K562 (cell line): ENCODE results near the gene RNF144A. TPM values are rescaled to one million over a fixed set of nuclear protein-coding genes. Genes with fewer than 3 reads are reported as not detected.

ENCODE experiments used
- ATAC-seq: fragments of 200-7000 bp; cut with Tn5 transposase; 3 replicates; pipeline ENCODE4 v1.9.1; 2020; ENCODE audit warnings: moderate library complexity
- BruUV-seq: library from RNA; stranded (reverse); fragments of 400-500 nt; replicated peaks from 2 replicates; lab custom pipeline; 2021; lab: Mats Ljungman, UMichigan
- CTCF ChIA-PET: fragments of 300-600 bp; formaldehyde crosslinking; extraction: SDS; loops from one replicate; lab custom pipeline; 2021; ENCODE audit warnings: low intra/inter-chr PET ratio; lab: Yijun Ruan, JAX
- POLR2A ChIA-PET: fragments of 300-600, 350-650 bp; sonication (Branson Sonifier 250); formaldehyde crosslinking; extraction: SDS; loops from one replicate; lab custom pipeline; 2021; ENCODE audit warnings: antibody characterized with exemption, inconsistent platforms; lab: Yijun Ruan, JAX
- DNase-seq, 4 experiments: peaks; one replicate each; pipeline versions ENCODE4 v3.0.0 to v3.0.0-alpha.2; 2011 to 2018; ENCODE audit warnings: low spot score in 3 of 4, mixed read lengths in 3 of 4; ENCODE audit errors: extremely low read depth in 1 of 4
- FAIRE-seq: peaks from 2 replicates; lab custom pipeline; 2011; peaks lifted over from hg19 to GRCh38; lab: Jason Lieb, UNC
- H2AFZ ChIP-seq: 2 replicates; pipeline ENCODE4 v1.6.0; 2011; ENCODE audit warnings: low read depth, low read length, control low read depth, inconsistent platforms
- H3K27ac ChIP-seq: fragments of 200-600 bp; 3 replicates; pipeline ENCODE4 v1.8.0; 2011; ENCODE audit warnings: low read depth, mild to moderate bottlenecking, control low read depth, inconsistent platforms, low read length, moderate library complexity, mixed read lengths; ENCODE audit errors: extremely low read depth
- H3K27me3 ChIP-seq, 2 experiments: fragments of 300-600 bp in 1 of 2; 2 replicates in 1 of 2; 3 replicates in 1 of 2; pipeline versions ENCODE4 v1.6.0 to v1.8.0; 2011; ENCODE audit warnings: inconsistent platforms in 2 of 2, low read length in 2 of 2, mild to moderate bottlenecking in 1 of 2, mixed read lengths in 1 of 2, moderate library complexity in 1 of 2; ENCODE audit not compliant: control insufficient read depth in 2 of 2, insufficient read depth in 2 of 2
- H3K36me3 ChIP-seq: fragments of 300-600 bp; 3 replicates; pipeline ENCODE4 v1.8.0; 2011; ENCODE audit warnings: mild to moderate bottlenecking, low read length, inconsistent platforms; ENCODE audit not compliant: control insufficient read depth, insufficient read depth
- H3K4me1 ChIP-seq, 2 experiments: fragments of 200-600 bp in 1 of 2; replicated peaks in 1 of 2; 2 replicates in 1 of 2; 3 replicates in 1 of 2; pipeline versions ENCODE4 v1.5.1 to v1.8.0; 2011; ENCODE audit warnings: inconsistent platforms in 2 of 2, low read length in 2 of 2, mild to moderate bottlenecking in 1 of 2, mixed read lengths in 1 of 2, moderate library complexity in 1 of 2; ENCODE audit not compliant: control insufficient read depth in 2 of 2, insufficient read depth in 2 of 2
- H3K4me2 ChIP-seq: 2 replicates; pipeline ENCODE4 v1.6.1; 2011; ENCODE audit warnings: low read length, control low read depth, inconsistent platforms, mixed read lengths; ENCODE audit not compliant: insufficient read depth
- H3K4me3 ChIP-seq: fragments of 200-600 bp; sonication (generic), shearing (Covaris generic); 2 replicates; pipeline ENCODE4 v1.5.1; 2016; ENCODE audit warnings: control low read depth, inconsistent platforms
- H3K79me2 ChIP-seq: fragments of 200-600 bp; 3 replicates; pipeline ENCODE4 v1.8.0; 2011; ENCODE audit warnings: low read length, inconsistent platforms; ENCODE audit not compliant: control insufficient read depth, insufficient read depth
- H3K9ac ChIP-seq, 2 experiments: 2 replicates each; pipeline versions ENCODE4 v1.6.0 to v1.6.1; 2011; ENCODE audit warnings: low read depth in 2 of 2, low read length in 2 of 2, control low read depth in 1 of 2, inconsistent platforms in 1 of 2, mild to moderate bottlenecking in 1 of 2, mixed read lengths in 1 of 2; ENCODE audit not compliant: insufficient read depth in 1 of 2
- H3K9me1 ChIP-seq: one replicate; pipeline ENCODE4 v1.6.0; 2011; ENCODE audit warnings: inconsistent platforms, mild to moderate bottlenecking, low read length, moderate library complexity; ENCODE audit not compliant: control insufficient read depth, insufficient read depth
- H3K9me3 ChIP-seq: replicated peaks from 2 replicates; pipeline ENCODE4 v1.5.1; 2011; ENCODE audit warnings: low read depth, low read length, inconsistent platforms; ENCODE audit not compliant: control insufficient read depth, insufficient read depth
- H4K20me1 ChIP-seq: replicated peaks from 2 replicates; pipeline ENCODE4 v1.6.1; 2011; ENCODE audit warnings: low read length, inconsistent platforms, mixed read lengths; ENCODE audit not compliant: control insufficient read depth, insufficient read depth
- CEBPZ ChIP-seq: fragments of 150-350 bp; IDR thresholded peaks from 2 replicates; pipeline ENCODE4 v1.6.1; 2014; ENCODE audit warnings: low read depth, mild to moderate bottlenecking, low read length, borderline replicate concordance
- RAD21 ChIP-seq, 2 experiments: fragments of 250-450 bp in 1 of 2; fragments of 450-650 bp in 1 of 2; sonication (Bioruptor Pico) in 1 of 2; formaldehyde crosslinking in 1 of 2; IDR thresholded peaks in 1 of 2; conservative IDR thresholded peaks in 1 of 2; 2 replicates each; pipeline versions ENCODE4 v1.4.0 to v1.8.0; 2020 to 2022; ENCODE audit warnings: mild to moderate bottlenecking in 2 of 2, moderate library complexity in 1 of 2
- ZBTB33 ChIP-seq: sonication (generic); formaldehyde crosslinking; IDR thresholded peaks from 2 replicates; pipeline ENCODE4 v1.8.1; 2023; ENCODE audit warnings: mild to moderate bottlenecking, missing genetic modification reagents
- WGBS: fragments of 100-300 bp; shearing (Covaris generic); methylation state at CpG from one replicate; pipeline ENCODE4 v1.1.6; 2016; ENCODE audit warnings: low coverage, mixed read lengths; ENCODE audit not compliant: insufficient coverage; ENCODE audit errors: missing lambda C conversion rate; 5-methylcytosine and 5-hydroxymethylcytosine counted together
- in situ Hi-C: fragments of 300-500 bp; cut with MboI; formaldehyde crosslinking; loops from 4 replicates; pipeline ENCODE4 v1.15.0; 2018; ENCODE audit warnings: inconsistent platforms, mixed read lengths
- intact Hi-C: fragments of 100-400 bp; cut with micrococcal nuclease; formaldehyde crosslinking; loops from 2 replicates; pipeline ENCODE4 v1.14.2; 2022
- polyA plus RNA-seq, 8 experiments: library from polyadenylated mRNA; depleted of rRNA in 4 of 8; stranded (reverse) in 5 of 8; unstranded in 3 of 8; fragments of >200 nt; fragmentation: Nextera tagmentation in 2 of 8; fragmentation: Illumina TruSeq in 1 of 8; extraction: Ambion mirVana in 2 of 8; extraction: Trizol in 1 of 8; gene quantifications; 2 replicates each; pipeline versions ENCODE4 v1.2.1 to v1.2.3, GENCODE V29; 2011 to 2014; ENCODE audit warnings: inconsistent platforms in 1 of 8, missing spikeins in 1 of 8
- total RNA-seq, 7 experiments: library from RNA; depleted of rRNA in 6 of 7; stranded (reverse); fragments of >200 nt in 6 of 7; fragmentation: Illumina TruSeq in 2 of 7; extraction: Trizol in 2 of 7; gene quantifications; 2 replicates each; pipeline versions ENCODE4 v1.2.1 to v1.2.3, GENCODE V29; 2011 to 2021; ENCODE audit warnings: low replicate concordance in 1 of 7

Gene RNF144A
- total and polyA plus RNA-seq, 9 of the 15 experiments (the other 6 are each of a cell fraction or from before 2014, with no cell fraction given) = 0.96 to 11.3 (median 6.2) TPM

GRCh38 chr2:7044253-7045250 is 127.3 kb downstream of the RNF144A start:
- Histone ChIP-seq H3K27ac (no peak overlapping the region), H3K9me3 (no peaks in the 10 kb centered on the region), H3K79me2 (no peaks in the 10 kb centered on the region), H3K9me1 (no peaks in the 10 kb centered on the region), H4K20me1 (no peaks in the 10 kb centered on the region), H3K27me3 (peaks cover 0 to 4% of the 10 kb centered on the region in 2 experiments; a peak in 1 of 5 replicates), H3K4me3 (no peak overlapping the region), H3K4me2 (no peak overlapping the region), H3K9ac (no peak overlapping the region), H3K36me3 (no peaks in the 10 kb centered on the region), H2AFZ (no peak overlapping the region), H3K4me1 (no peaks in the 10 kb centered on the region; a peak in 1 of 5 replicates)
- BruUV-seq = no TSS peak
- peak; percentile 97 for FAIRE-seq
- ChIA-PET POLR2A (interaction anchor here (0.7 to 1.0 kb wide), 2 partner anchors 10 to 197 kb away, joined by 3 to 4 read pairs; no protein-coding TSS in a partner anchor), CTCF (interaction anchor here (0.9 to 2.0 kb wide), 3 partner anchors 147 to 199 kb away, joined by 3 to 15 read pairs (median 4); partner anchors contain the start of gene CMPK2)
- 64% methylated on average over 17 of the region's 17 CpGs for WGBS
- in situ Hi-C loops (no loop called here), intact Hi-C loops (loop anchor here (1.0 kb wide), 2 partner anchors 147 to 218 kb away; no protein-coding TSS in a partner anchor)
- peak; percentile 73 to 83 (median 79) for DNase-seq
- peak; percentile 96 for ATAC-seq
- TF ChIP-seq CEBPZ (no peak), RAD21 (CRISPR knock-in tag; conservative IDR thresholded peaks at IDR 0.05 in 1 of 2, IDR thresholded peaks at IDR 0.05 in 1 of 2) (peak; percentile 60 to 75; a peak in 3 of 4 replicates), ZBTB33 (CRISPR knock-in tag) (peak; percentile 96)
